ENCODE data around the gene FAM163B. TPM values are rescaled to one million over a fixed set of nuclear protein-coding genes. Genes with fewer than 3 reads are reported as not detected.

The FAM163B gene
- total RNA-seq, 4 donors from 2014 or later: not detected

- 77% methylated on average over 9 of the region's 9 CpGs for WGBS
- Histone ChIP-seq H3K4me1 (peaks cover 0 to 12% (median 4%) of the 10 kb centered on the region in 4 donors), H3K27me3 (peaks cover 2 to 100% (median 26%) of the 10 kb centered on the region in 4 donors), H3K27ac (replicated peaks in 1 of 4) (no peak overlapping the region), H3K36me3 (no peaks in the 10 kb centered on the region), H3K9me3 (no peaks in the 10 kb centered on the region), H3K4me3 (no peak overlapping the region)
- TF ChIP-seq POLR2A (IDR thresholded peaks at IDR 0.05; ENCODE audit: low read depth): no peak
- no peak for TF ChIP-seq EP300 (IDR thresholded peaks at IDR 0.05)
- no peak for TF ChIP-seq POLR2AphosphoS5 (IDR thresholded peaks at IDR 0.05)
- no peak for TF ChIP-seq CTCF (IDR thresholded peaks at IDR 0.05)
- DNase-seq (ENCODE audit: extremely low spot score): no peak
- intact Hi-C loops (cut with DNase I): no loop called here
Observed at GRCh38 chr9:133612051-133612450, 2.9 kb upstream of the FAM163B start.

GRCh38 chr9:133610845-133611244 is 1.7 kb upstream of the FAM163B start:
- Histone ChIP-seq H3K27ac (replicated peaks in 1 of 4) (no peak overlapping the region), H3K4me3 (no peak overlapping the region), H3K9me3 (no peaks in the 10 kb centered on the region), H3K36me3 (no peaks in the 10 kb centered on the region), H3K4me1 (peaks cover 0 to 12% (median 4%) of the 10 kb centered on the region in 4 donors), H3K27me3 (peaks cover 2 to 100% (median 30%) of the 10 kb centered on the region in 4 donors)
- TF ChIP-seq CTCF (IDR thresholded peaks at IDR 0.05) (no peak), EP300 (IDR thresholded peaks at IDR 0.05) (no peak), POLR2A (IDR thresholded peaks at IDR 0.05; ENCODE audit: low read depth) (no peak), POLR2AphosphoS5 (IDR thresholded peaks at IDR 0.05) (no peak)
- no peak for DNase-seq (ENCODE audit: extremely low spot score)
- intact Hi-C loops (cut with DNase I): no loop called here
- 85% methylated on average over 5 of the region's 5 CpGs for WGBS

GRCh38 chr9:133608889-133609288 is 300 bp downstream of the FAM163B start:
- Histone ChIP-seq H3K27me3 (peaks cover 2 to 100% (median 31%) of the 10 kb centered on the region in 4 donors), H3K4me3 (peak overlapping the region in 2 of 4 donors; percentile 20 to 34), H3K4me1 (peaks cover 0 to 12% (median 4%) of the 10 kb centered on the region in 4 donors), H3K9me3 (no peaks in the 10 kb centered on the region), H3K36me3 (no peaks in the 10 kb centered on the region), H3K27ac (replicated peaks in 1 of 4) (no peak overlapping the region)
- WGBS: no CpG with 5 or more reads among the region's 41 CpGs
- intact Hi-C loops (cut with DNase I): no loop called here
- TF ChIP-seq POLR2AphosphoS5 (IDR thresholded peaks at IDR 0.05): no peak
- TF ChIP-seq EP300 (IDR thresholded peaks at IDR 0.05): no peak
- no peak for TF ChIP-seq CTCF (IDR thresholded peaks at IDR 0.05)
- TF ChIP-seq POLR2A (IDR thresholded peaks at IDR 0.05; ENCODE audit: low read depth): no peak
- no peak for DNase-seq (ENCODE audit: extremely low spot score)

GRCh38 chr9:133608382-133608781 is 807 bp downstream of the FAM163B start:
- DNase-seq (ENCODE audit: extremely low spot score): no peak
- 75% methylated on average over 7 of the region's 7 CpGs for WGBS
- TF ChIP-seq POLR2A (IDR thresholded peaks at IDR 0.05; ENCODE audit: low read depth): no peak
- TF ChIP-seq EP300 (IDR thresholded peaks at IDR 0.05): no peak
- Histone ChIP-seq H3K27me3 (peaks cover 2 to 100% (median 31%) of the 10 kb centered on the region in 4 donors), H3K4me3 (no peak overlapping the region), H3K4me1 (peaks cover 0 to 12% (median 4%) of the 10 kb centered on the region in 4 donors), H3K27ac (replicated peaks in 1 of 4) (no peak overlapping the region), H3K9me3 (no peaks in the 10 kb centered on the region), H3K36me3 (no peaks in the 10 kb centered on the region)
- intact Hi-C loops (cut with DNase I): no loop called here

- H3K36me3 ChIP-seq: no peaks in the 10 kb centered on the region
- H3K4me3 ChIP-seq: no peak overlapping the region
- H3K27ac ChIP-seq (replicated peaks in 1 of 4): no peak overlapping the region
- 86% methylated on average over 5 of the region's 8 CpGs for WGBS
- TF ChIP-seq POLR2AphosphoS5 (IDR thresholded peaks at IDR 0.05) (no peak), POLR2A (IDR thresholded peaks at IDR 0.05; ENCODE audit: low read depth) (no peak), EP300 (IDR thresholded peaks at IDR 0.05) (no peak), CTCF (IDR thresholded peaks at IDR 0.05) (no peak)
- H3K9me3 ChIP-seq: no peaks in the 10 kb centered on the region
- H3K4me1 ChIP-seq: peaks cover 0 to 12% (median 4%) of the 10 kb centered on the region in 4 donors
- intact Hi-C loops (cut with DNase I): no loop called here
- peaks cover 2 to 100% (median 31%) of the 10 kb centered on the region in 4 donors for H3K27me3 ChIP-seq
- DNase-seq (ENCODE audit: extremely low spot score): no peak
Observed at GRCh38 chr9:133607976-133608375, 1.2 kb downstream of the FAM163B start.
